Measurements from ENCODE around the gene CELSR1. TPM values are rescaled to one million over a fixed set of nuclear protein-coding genes. Genes with fewer than 3 reads are reported as not detected.

The CELSR1 gene
- total and polyA plus RNA-seq, 2 donors (not counting 1 experiment from before 2014, with no cell fraction given): 30.2 to 34.8 TPM

DNA sequence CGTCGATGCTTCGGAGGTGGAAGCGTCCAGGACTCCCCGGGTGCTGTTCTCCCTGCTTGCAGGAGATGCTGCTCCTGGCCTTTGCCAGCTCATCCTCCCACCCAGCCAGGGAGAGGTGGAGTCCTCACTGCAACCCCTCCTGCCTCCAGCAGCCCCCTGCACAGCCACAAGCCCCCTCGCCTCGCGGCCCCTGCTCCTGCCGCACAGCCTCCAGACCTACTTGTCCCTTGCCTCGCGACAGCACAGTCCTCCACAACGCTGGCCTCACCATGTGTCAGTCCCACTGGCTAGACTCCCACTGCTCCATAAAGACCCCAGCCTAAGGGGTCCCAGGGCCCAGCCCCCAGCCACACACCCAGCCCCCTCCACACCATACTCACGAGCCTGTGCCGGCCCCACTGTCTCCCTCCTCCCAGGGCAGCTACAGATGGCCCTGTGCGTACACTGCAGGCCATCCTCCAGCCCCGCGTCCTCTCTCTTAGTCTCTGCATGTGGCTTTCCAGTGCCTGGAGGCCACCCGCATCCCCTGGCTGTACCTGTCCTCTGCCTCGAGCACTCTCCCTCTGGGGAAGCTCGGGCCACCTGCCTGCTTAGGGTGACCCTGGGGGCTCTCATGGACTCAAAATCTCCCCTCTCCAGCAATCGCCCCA lies 91.5 kb downstream of the CELSR1 start:
- Mint-ChIP-seq H3K4me3 (no peak overlapping the region), H3K4me1 (no peaks in the 10 kb centered on the region), H3K9me3 (ENCODE audit: insufficient read depth) (no peaks in the 10 kb centered on the region), H3K27ac (no peak overlapping the region), H3K27me3 (peaks cover 8% of the 10 kb centered on the region)
- Histone ChIP-seq H4K20me1 (ENCODE audit: control insufficient read depth, insufficient read depth, low read length, poor library complexity, severe bottlenecking) (no peaks in the 10 kb centered on the region), H3K4me1 (ENCODE audit: control insufficient read depth in 2 of 2, insufficient read depth in 2 of 2, low read length in 2 of 2) (no peaks in the 10 kb centered on the region), H3K9me3 (ENCODE audit: control extremely low read depth in 1 of 3, control insufficient read depth in 2 of 3, insufficient read depth in 1 of 3, low read length in 2 of 3) (peaks cover 0 to 3% (median 0%) of the 10 kb centered on the region in 3 donors), H3K9ac (ENCODE audit: low read length) (no peak overlapping the region), H3K4me3 (ENCODE audit: control extremely low read depth in 1 of 5, extremely low read depth in 1 of 5, insufficient read depth in 1 of 5, low read depth in 2 of 5, low read length in 4 of 5) (no peak overlapping the region), H3K27me3 (replicated peaks in 1 of 4; ENCODE audit: control extremely low read depth in 1 of 4, control insufficient read depth in 3 of 4, insufficient read depth in 4 of 4, low read length in 3 of 4) (peaks cover 0 to 2% (median 0%) of the 10 kb centered on the region in 4 experiments), H3K27ac (ENCODE audit: low read length in 2 of 2) (no peak overlapping the region), H3K4me2 (replicated peaks; ENCODE audit: low read depth, low read length, poor library complexity, severe bottlenecking) (no peak overlapping the region), H3K36me3 (replicated peaks in 1 of 2; ENCODE audit: control extremely low read depth in 1 of 2, control insufficient read depth in 1 of 2, extremely low read depth in 1 of 2, insufficient read depth in 2 of 2, low read length in 1 of 2) (no peaks in the 10 kb centered on the region), H3K79me2 (ENCODE audit: control insufficient read depth, insufficient read depth, low read length) (no peaks in the 10 kb centered on the region), H2AFZ (ENCODE audit: insufficient read depth, low read depth, low read length, poor library complexity, severe bottlenecking) (no peak overlapping the region)
- CTCF ChIA-PET: no interaction called here
- WGBS (ENCODE audit: insufficient coverage): 91% methylated on average over 20 of the region's 21 CpGs
- no peak for ATAC-seq (ENCODE audit: low read depth)
- DNase-seq: no peak
- TF ChIP-seq CTCF (IDR thresholded peaks at IDR 0.05) (no peak), EZH2 (IDR thresholded peaks at IDR 0.05; ENCODE audit: borderline replicate concordance, insufficient read depth, low read depth, low read length, poor library complexity, severe bottlenecking) (no peak)
- intact Hi-C loops (cut with micrococcal nuclease): no loop called here
- POLR2A ChIA-PET: no interaction called here

- Mint-ChIP-seq H3K27ac (no peak overlapping the region), H3K4me3 (no peak overlapping the region), H3K9me3 (ENCODE audit: insufficient read depth) (no peaks in the 10 kb centered on the region), H3K27me3 (peaks cover 8% of the 10 kb centered on the region), H3K4me1 (no peaks in the 10 kb centered on the region)
- WGBS (ENCODE audit: insufficient coverage): 95% methylated on average over 5 of the region's 10 CpGs
- CTCF ChIA-PET: no interaction called here
- DNase-seq (no peak), ATAC-seq (ENCODE audit: low read depth) (no peak)
- no peak for TF ChIP-seq EZH2 (IDR thresholded peaks at IDR 0.05; ENCODE audit: borderline replicate concordance, insufficient read depth, low read depth, low read length, poor library complexity, severe bottlenecking)
- TF ChIP-seq CTCF (IDR thresholded peaks at IDR 0.05): no peak
- no peak overlapping the region for H3K4me2 ChIP-seq (replicated peaks; ENCODE audit: low read depth, low read length, poor library complexity, severe bottlenecking)
- peaks cover 0 to 3% (median 0%) of the 10 kb centered on the region in 3 donors for H3K9me3 ChIP-seq (ENCODE audit: control extremely low read depth in 1 of 3, control insufficient read depth in 2 of 3, insufficient read depth in 1 of 3, low read length in 2 of 3)
- no peak overlapping the region for H2AFZ ChIP-seq (ENCODE audit: insufficient read depth, low read depth, low read length, poor library complexity, severe bottlenecking)
- no peaks in the 10 kb centered on the region for H4K20me1 ChIP-seq (ENCODE audit: control insufficient read depth, insufficient read depth, low read length, poor library complexity, severe bottlenecking)
- no peak overlapping the region for H3K4me3 ChIP-seq (ENCODE audit: control extremely low read depth in 1 of 5, extremely low read depth in 1 of 5, insufficient read depth in 1 of 5, low read depth in 2 of 5, low read length in 4 of 5)
- no peaks in the 10 kb centered on the region for H3K36me3 ChIP-seq (replicated peaks in 1 of 2; ENCODE audit: control extremely low read depth in 1 of 2, control insufficient read depth in 1 of 2, extremely low read depth in 1 of 2, insufficient read depth in 2 of 2, low read length in 1 of 2)
- POLR2A ChIA-PET: no interaction called here
- no peaks in the 10 kb centered on the region for H3K4me1 ChIP-seq (ENCODE audit: control insufficient read depth in 2 of 2, insufficient read depth in 2 of 2, low read length in 2 of 2)
- no peak overlapping the region for H3K27ac ChIP-seq (ENCODE audit: low read length in 2 of 2)
- no peak overlapping the region for H3K9ac ChIP-seq (ENCODE audit: low read length)
- intact Hi-C loops (cut with micrococcal nuclease): no loop called here
- no peaks in the 10 kb centered on the region for H3K79me2 ChIP-seq (ENCODE audit: control insufficient read depth, insufficient read depth, low read length)
- peaks cover 0 to 2% (median 0%) of the 10 kb centered on the region in 4 experiments for H3K27me3 ChIP-seq (replicated peaks in 1 of 4; ENCODE audit: control extremely low read depth in 1 of 4, control insufficient read depth in 3 of 4, insufficient read depth in 4 of 4, low read length in 3 of 4)
Measured at GRCh38 chr22:46444390-46444854, 93.0 kb downstream of the CELSR1 start.
